Body of pancreas (tissue), 4 donors: ENCODE measurements around the gene YWHAB.

ENCODE experiments used
- CTCF ChIP-seq, 7 experiments: fragments of 450-650 bp in 4 of 7; fragments of 200-600 bp in 3 of 7; sonication (generic) in 3 of 7; IDR thresholded peaks; one replicate each; pipeline ENCODE4 v1.5.1; 2016 to 2019; ENCODE audit warnings: antibody characterized with exemption in 7 of 7
- POLR2A ChIP-seq, 3 donors: fragments of 450-650 bp; IDR thresholded peaks; one replicate each; pipeline ENCODE4 v1.6.1; 2016; ENCODE audit warnings: antibody characterized with exemption in 3 of 3, mild to moderate bottlenecking in 2 of 3

- TF ChIP-seq CTCF (IDR thresholded peaks at IDR 0.05) (no peak), POLR2A (IDR thresholded peaks at IDR 0.05) (no peak)
These were observed 25.3 kb downstream of the YWHAB start for GRCh38 chr20:44910690-44911262.
